GM21381 (cell line): ENCODE measurements around the gene B9D2.
"Not testable (repeated sequence)": the region's sequence is repeated elsewhere in the genome, so short reads cannot be mapped to it uniquely, and the experiment has no call there.

Source experiments
- ATAC-seq: cut with Tn5 transposase; IDR thresholded peaks from one replicate; pipeline ENCODE4 v1.9.1; 2021; ENCODE audit warnings: mild to moderate bottlenecking, moderate library complexity; ENCODE audit not compliant: unreplicated experiment

Gene B9D2, protein sequence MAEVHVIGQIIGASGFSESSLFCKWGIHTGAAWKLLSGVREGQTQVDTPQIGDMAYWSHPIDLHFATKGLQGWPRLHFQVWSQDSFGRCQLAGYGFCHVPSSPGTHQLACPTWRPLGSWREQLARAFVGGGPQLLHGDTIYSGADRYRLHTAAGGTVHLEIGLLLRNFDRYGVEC

DNA sequence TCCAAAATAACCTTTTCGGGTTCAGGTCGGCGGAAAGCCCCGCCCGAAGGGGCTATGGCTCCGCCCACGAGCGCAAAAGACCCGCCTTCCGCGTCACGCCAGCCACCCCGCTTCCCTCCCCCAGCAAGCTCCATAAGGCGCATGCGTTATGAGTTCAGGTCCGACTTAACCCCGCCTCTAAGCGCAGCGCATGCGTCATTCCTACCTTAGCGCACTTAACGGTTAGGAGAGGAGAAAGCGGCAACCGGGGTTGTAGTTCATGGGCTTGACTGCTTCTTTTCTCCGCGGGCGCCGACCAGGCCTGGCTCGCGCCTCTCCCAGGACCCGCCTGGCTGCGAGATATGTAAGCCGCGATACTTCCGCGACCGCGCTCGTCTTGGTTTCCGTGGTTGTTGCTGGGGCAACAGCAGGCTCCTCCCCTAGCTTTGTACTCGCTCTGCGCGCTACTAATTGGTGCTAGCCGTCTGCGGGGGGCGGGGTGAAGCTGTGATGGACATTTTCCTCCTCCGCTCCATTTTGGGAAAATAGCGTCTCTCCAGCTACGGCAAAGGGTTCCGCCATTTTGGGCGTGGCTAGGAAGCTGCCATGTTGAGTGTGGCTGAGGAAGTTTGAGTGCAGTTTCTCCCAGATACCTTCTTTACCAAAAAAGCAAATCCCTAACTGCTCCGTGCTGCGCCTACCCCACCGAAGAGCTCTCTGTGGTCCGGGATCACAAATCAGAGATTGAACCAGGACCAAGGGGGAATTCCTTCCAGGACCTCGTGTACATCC, at the start of gene B9D2:
B9D2 (minus strand) TSS at position 397 of the 771 bp plus-strand sequence. CDS start 630 bp downstream, outside the sequence.
- ATAC-seq, result peak; percentile 86

GRCh38 chr19:41412953-41413352, 49.0 kb upstream of the B9D2 start:
- no peak for ATAC-seq

- ATAC-seq, result no peak
Measured at GRCh38 chr19:41411968-41412265, 48.0 kb upstream of the B9D2 start.

DNA sequence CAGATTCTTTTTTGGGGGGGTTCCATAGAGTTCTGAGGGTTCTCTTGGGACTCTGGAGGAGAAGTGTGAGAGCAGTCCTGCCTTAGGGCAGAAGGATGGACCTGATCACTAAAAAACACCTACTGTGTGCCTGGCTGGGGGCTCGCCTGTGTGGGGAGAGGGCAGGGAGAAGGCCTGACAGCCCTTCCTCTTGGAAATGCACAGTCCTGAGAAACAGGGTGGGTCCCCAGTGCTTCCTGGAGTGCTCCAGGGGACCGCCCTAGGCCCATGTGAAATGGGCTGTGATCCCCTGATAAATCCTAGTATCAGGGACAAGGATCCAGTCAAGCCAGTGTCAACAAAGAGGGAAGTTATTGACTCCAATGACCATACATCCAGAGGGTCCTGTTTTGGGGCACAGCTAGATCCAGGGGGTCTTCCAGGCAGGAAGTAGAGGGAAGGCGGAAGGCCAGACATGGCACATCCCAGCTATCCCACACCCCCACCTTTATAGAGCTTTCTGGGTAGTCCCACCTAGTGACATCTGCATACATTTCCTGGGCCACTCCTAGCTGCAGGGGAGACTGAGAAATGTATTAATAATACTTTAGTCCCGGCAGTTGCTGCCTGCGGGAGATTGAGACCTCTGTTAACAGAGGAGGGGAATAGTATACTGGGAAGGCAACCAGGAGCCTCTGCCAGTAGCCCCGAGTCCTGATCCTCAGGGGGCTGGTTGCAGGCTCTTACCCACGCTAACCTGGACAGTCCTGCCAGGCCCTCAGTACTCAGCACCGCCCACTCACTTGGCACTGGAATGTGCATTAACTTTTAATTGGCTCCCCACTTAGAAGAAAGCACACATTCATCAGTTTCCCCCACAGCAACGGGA, 47.4 kb upstream of the B9D2 start:
- no peak for ATAC-seq

- ATAC-seq, result no peak
Measured at GRCh38 chr19:41410336-41411054, 46.5 kb upstream of the B9D2 start.

DNA sequence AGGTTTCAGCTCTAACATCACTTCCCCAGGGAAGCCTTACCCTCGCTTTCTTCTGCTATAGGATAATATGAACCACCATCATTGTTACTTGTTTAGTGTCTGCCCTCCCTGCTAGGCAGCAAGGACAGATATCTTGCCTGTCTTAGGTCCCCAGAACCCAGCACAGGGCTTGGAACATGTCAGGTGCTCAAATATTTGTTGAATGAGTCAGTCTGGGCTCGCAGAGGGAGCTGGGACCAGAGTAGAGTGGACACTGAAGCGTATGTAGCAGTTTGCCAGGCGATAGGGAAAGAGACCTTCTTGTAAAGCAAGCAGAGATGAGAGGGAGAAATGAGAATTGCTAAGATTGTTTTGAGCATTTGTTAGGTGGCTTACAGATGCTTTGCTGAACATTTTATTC, 45.3 kb upstream of the B9D2 start:
- no peak for ATAC-seq

GRCh38 chr19:41408846-41409245, 44.9 kb upstream of the B9D2 start:
- ATAC-seq, result not testable (repeated sequence)

DNA sequence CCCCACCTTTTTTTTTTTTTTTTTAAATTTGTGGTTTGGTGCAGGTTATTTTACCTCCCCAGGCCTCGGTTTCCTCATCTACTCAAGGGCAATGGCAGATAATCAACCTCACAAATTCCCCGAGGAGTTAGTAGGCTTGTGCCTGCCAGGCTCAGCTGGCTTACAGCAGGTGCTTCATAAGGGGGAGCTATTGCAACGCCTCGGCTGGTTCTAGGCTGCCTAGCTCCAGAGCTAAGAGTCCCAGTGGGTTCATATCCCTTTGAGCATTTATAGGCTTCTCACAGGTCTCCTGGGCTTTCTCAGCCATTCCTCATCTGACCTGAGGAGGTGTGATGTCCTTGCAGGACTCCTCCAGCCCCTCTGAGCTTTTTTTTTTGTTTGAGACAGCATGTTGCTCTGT, 44.3 kb upstream of the B9D2 start:
- no peak for ATAC-seq

DNA sequence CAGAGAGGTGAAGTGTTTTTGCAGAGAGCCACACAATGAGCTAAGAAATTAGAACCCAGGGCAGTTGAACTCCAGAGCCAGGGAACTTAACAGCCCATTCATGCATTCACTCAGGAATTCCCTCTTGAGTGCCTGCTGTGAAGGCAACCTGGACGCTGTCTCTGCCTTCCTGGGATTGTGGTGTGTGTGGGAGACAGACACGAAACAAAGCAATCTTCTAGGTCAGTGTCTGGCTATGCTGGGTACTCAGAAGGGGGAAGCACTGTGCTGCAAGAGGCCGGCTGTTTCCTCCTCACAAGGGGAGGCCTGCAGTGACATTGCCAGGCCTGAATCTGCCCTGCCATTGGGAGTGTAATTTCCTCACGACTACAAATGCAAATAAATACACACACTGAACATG, 43.3 kb upstream of the B9D2 start:
- ATAC-seq, result no peak

DNA sequence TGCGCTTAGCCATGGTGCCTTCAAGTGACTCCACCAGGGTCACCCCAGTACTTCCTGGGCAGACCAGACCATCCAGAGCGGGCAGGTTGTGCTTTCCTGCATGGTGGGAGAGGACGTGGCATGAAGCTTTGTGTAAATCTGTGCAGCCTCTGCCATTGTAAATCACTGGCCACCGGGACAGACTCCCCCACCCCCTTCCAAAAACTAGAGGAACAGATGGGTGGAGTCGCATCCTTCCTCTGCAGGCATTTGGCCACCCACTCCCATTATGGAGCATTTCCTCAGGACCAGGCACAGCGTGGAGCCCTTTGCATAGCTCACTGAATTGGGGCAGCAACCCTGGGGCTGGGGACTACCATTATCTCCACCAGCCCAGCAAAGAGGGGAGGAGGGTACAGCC, 41.8 kb upstream of the B9D2 start:
- ATAC-seq, result no peak

DNA sequence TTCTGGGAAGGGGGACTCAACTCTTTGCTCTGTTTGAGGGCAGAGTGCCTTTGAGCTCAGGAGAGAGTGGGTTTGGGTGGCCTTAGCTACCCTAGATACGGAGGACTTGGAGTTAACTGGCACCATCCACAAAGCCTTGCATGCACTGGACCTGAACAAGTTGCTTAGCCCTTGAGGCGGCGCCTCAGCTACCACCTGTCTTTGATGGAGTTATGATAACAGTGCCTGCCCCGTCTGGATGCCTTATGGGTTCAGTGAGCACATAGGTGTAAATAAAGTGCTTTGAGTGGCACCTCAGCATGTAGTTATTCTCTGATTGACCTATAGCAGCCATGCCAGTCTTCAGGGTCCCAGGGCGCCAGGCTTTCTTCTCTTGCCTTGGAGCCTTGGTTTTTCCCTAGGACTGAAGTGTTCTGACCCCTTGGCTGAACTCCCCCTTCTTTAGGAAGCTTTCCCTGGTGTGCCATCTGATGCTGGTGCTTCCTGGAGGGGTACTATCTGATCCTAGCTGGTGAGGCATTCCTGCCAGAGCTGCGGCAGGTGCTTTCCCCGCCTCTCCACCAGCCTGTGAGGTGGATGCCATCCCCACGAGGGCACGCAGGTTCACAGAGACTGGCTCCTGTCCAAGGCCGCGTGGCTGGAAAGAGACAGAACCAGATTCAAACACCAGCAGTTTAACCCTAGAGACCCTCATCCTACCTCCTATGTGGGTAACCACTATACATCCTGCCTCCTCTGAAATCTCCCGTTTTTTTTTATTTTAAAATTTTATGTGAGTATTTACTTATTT, 39.4 kb upstream of the B9D2 start:
- ATAC-seq, result no peak

GRCh38 chr19:41402010-41402409, 38.1 kb upstream of the B9D2 start:
- no peak for ATAC-seq

DNA sequence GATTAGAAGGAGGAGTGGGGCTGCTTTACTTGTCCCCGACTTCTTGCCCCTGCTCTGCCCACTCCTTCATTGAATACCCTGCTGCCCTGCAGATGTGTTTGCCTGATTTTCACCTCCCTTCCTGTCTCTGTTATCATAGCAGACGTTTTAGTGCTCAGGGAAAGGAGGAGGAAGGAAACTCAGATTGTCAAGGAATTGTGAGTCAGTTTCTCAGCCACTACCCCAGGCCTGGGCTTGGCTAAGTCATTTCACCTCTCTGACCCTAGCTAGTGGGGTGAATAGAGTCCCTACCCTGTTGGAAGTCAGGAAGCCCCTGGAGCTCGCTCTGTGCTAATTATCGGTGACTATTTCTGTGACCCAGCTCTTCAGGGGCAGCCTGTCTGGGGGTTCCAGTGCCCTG, 37.5 kb upstream of the B9D2 start:
- no peak for ATAC-seq

- ATAC-seq, result no peak
Measured at GRCh38 chr19:41399525-41399924, 35.6 kb upstream of the B9D2 start.

DNA sequence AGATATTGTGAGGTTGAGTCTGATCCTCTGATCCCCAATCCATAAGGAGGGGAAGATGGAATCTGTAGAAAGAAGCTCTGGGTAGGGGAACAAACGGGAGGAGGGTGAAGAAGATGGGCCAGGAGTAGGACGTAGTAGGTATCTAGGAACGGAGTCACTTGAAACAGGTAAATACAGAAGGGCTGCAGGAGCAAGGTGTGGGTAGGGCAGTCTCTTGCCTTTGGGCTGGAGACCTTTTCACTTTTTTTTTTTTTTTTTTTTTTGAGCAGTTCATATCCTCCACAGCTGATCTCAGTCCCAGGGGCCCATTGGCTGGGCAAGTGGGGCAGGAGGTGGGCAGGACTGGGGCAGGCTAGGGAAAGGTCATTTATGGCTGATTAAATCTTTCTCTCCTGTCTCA, 35.1 kb upstream of the B9D2 start:
- no peak for ATAC-seq

DNA sequence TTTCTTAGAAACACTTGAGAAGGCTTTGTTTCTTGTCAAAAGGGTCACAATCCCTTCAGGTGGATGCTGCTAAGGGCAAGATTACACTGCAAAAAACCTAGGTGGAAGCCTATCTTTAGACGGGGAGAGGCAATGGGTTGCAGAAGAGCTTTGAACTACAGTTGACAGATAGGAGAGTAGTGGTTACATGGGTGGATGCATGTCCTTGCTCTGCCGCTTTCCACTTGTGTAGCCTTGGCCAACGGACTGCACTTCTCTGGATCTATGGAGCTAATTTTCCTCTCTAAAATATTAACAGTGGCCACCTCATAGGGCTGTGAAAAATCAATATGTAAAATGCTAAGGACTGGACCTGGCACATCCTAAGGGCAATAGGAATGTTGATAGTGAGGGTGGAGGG, 34.6 kb upstream of the B9D2 start:
- ATAC-seq, result no peak

GRCh38 chr19:41398050-41398418, 34.1 kb upstream of the B9D2 start:
- ATAC-seq, result no peak

- ATAC-seq, result peak; percentile 87
Measured at GRCh38 chr19:41397086-41398049, 33.4 kb upstream of the B9D2 start, which contains the start of the genes BCKDHA and EXOSC5. BCKDHA (plus strand) TSS chr19:41397818; CDS start chr19:41397828, 10 bp downstream. EXOSC5 (minus strand) TSS chr19:41397359; CDS start chr19:41397328, 31 bp downstream.

GRCh38 chr19:41395355-41395754, 31.4 kb upstream of the B9D2 start:
- ATAC-seq, result no peak
